Tibial nerve (tissue), 3 donors: ENCODE measurements around the gene ABCB11.

Source experiments
- POLR2A ChIP-seq, 2 donors: fragments of 450-650 bp; IDR thresholded peaks; one replicate each; pipeline ENCODE4 v1.6.1; 2017; ENCODE audit warnings: antibody characterized with exemption in 2 of 2, mild to moderate bottlenecking in 2 of 2, moderate library complexity in 2 of 2
- TF ChIP-seq, protein P1 (sequence below), 5 experiments: fragments of 200-600 bp in 3 of 5; fragments of 450-650 bp in 2 of 5; sonication (generic) in 3 of 5; IDR thresholded peaks; one replicate each; pipeline ENCODE4 v1.5.1; 2016 to 2019; ENCODE audit warnings: antibody characterized with exemption in 5 of 5, mild to moderate bottlenecking in 3 of 5, moderate library complexity in 2 of 5

DNA sequence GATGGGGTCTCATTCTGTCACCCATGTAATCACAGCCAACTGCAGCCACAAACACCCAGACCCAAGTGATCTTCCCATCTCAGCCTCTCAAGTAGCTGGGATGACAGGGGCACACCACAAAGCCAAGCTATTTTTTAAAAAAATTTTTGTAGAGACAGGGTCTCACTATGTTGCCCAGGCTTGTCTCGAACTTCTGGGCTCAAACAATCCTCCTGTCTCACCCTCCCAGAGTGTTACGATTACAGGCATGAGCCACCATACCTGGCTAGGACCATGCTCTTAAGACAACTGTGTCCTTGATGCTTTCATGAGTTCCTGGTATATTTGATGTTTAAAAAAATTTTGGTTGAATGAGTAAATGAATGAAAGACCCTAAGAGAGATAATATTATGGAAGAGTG is 19.4 kb downstream of the ABCB11 start:
- no peak for TF ChIP-seq POLR2A (IDR thresholded peaks at IDR 0.05)
- TF ChIP-seq, protein P1, sequence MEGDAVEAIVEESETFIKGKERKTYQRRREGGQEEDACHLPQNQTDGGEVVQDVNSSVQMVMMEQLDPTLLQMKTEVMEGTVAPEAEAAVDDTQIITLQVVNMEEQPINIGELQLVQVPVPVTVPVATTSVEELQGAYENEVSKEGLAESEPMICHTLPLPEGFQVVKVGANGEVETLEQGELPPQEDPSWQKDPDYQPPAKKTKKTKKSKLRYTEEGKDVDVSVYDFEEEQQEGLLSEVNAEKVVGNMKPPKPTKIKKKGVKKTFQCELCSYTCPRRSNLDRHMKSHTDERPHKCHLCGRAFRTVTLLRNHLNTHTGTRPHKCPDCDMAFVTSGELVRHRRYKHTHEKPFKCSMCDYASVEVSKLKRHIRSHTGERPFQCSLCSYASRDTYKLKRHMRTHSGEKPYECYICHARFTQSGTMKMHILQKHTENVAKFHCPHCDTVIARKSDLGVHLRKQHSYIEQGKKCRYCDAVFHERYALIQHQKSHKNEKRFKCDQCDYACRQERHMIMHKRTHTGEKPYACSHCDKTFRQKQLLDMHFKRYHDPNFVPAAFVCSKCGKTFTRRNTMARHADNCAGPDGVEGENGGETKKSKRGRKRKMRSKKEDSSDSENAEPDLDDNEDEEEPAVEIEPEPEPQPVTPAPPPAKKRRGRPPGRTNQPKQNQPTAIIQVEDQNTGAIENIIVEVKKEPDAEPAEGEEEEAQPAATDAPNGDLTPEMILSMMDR (IDR thresholded peaks at IDR 0.05): no peak
